Neural cell (in vitro differentiated cells): Measurements from ENCODE around the gene IGF2R. TPM values are rescaled to one million over a fixed set of nuclear protein-coding genes. Genes with fewer than 3 reads are reported as not detected.

Source experiments
- H2AFZ ChIP-seq: fragments of 200-600, 300-800 bp; sonication (generic), shearing (Covaris generic); 2 replicates; pipeline ENCODE4 v1.6.0; 2014; ENCODE audit warnings: low read depth, mild to moderate bottlenecking, antibody characterized with exemption, low read length, moderate library complexity
- H3F3A ChIP-seq: fragments of 200-600 bp; shearing (Covaris generic); 2 replicates; pipeline ENCODE4 v1.6.1; 2016; ENCODE audit warnings: mild to moderate bottlenecking, moderate library complexity, mixed read lengths, antibody characterized with exemption, low read length; ENCODE audit not compliant: insufficient read depth, poor library complexity, severe bottlenecking
- H3K27ac ChIP-seq: fragments of 200-600, 300-800 bp; sonication (generic), shearing (Covaris generic); 2 replicates; pipeline ENCODE4 v1.5.1; 2014; ENCODE audit warnings: mild to moderate bottlenecking, low read length, moderate library complexity
- H3K27me3 ChIP-seq: fragments of 300-800, 200-600 bp; sonication (generic), shearing (Covaris generic); 2 replicates; pipeline ENCODE4 v1.6.0; 2014; ENCODE audit warnings: mild to moderate bottlenecking, low read depth, low read length, moderate library complexity; ENCODE audit not compliant: insufficient read depth
- H3K36me3 ChIP-seq: fragments of 300-800, 200-600 bp; sonication (generic), shearing (Covaris generic); 2 replicates; pipeline ENCODE4 v1.5.1; 2014; ENCODE audit warnings: mild to moderate bottlenecking, antibody characterized with exemption, low read length, moderate library complexity; ENCODE audit not compliant: insufficient read depth
- H3K4me2 ChIP-seq: fragments of 300-800, 200-600 bp; sonication (generic), shearing (Covaris generic); 2 replicates; pipeline ENCODE4 v1.6.0; 2014; ENCODE audit warnings: mild to moderate bottlenecking, low read length
- H3K4me3 ChIP-seq: fragments of 300-800, 200-600 bp; sonication (generic), shearing (Covaris generic); 2 replicates; pipeline ENCODE4 v1.5.1; 2014; ENCODE audit warnings: mild to moderate bottlenecking, low read length, moderate library complexity
- H3K79me2 ChIP-seq: fragments of 200-600 bp; shearing (Covaris generic); replicated peaks from 2 replicates; pipeline ENCODE4 v1.6.0; 2014; ENCODE audit warnings: mild to moderate bottlenecking, low read length, moderate library complexity; ENCODE audit not compliant: insufficient read depth
- H3K9ac ChIP-seq: fragments of 300-800, 200-600 bp; sonication (generic), shearing (Covaris generic); 2 replicates; pipeline ENCODE4 v1.6.1; 2016; ENCODE audit warnings: mild to moderate bottlenecking, low read length, mixed read lengths
- H3K9me2 ChIP-seq: fragments of 200-600 bp; shearing (Covaris generic); 2 replicates; pipeline ENCODE4 v1.6.1; 2016; ENCODE audit warnings: mild to moderate bottlenecking, low read length, mixed read lengths; ENCODE audit not compliant: insufficient read depth
- H3K9me3 ChIP-seq: fragments of 200-600, 300-800 bp; sonication (generic), shearing (Covaris generic); 2 replicates; pipeline ENCODE4 v1.6.1; 2016; ENCODE audit warnings: mild to moderate bottlenecking, mixed run types, low read length, moderate library complexity, mixed read lengths
- H4K20me1 ChIP-seq: fragments of 200-600 bp; shearing (Covaris generic); 2 replicates; pipeline ENCODE4 v1.6.1; 2016; ENCODE audit warnings: mild to moderate bottlenecking, mixed run types; ENCODE audit not compliant: insufficient read depth
- EP300 ChIP-seq: fragments of 450-650 bp; conservative IDR thresholded peaks from 2 replicates; pipeline ENCODE4 v1.6.1; 2014; ENCODE audit warnings: antibody characterized with exemption, mild to moderate bottlenecking, moderate library complexity; ENCODE audit not compliant: poor library complexity, severe bottlenecking
- EZH2 ChIP-seq: fragments of 200-600, 300-800 bp; shearing (Covaris generic), sonication (generic); IDR thresholded peaks from 2 replicates; pipeline ENCODE4 v1.6.1; 2014; ENCODE audit warnings: antibody characterized with exemption, low read length, borderline replicate concordance, mild to moderate bottlenecking; ENCODE audit not compliant: insufficient read depth, poor library complexity, severe bottlenecking
- MXI1 ChIP-seq: fragments of 450-650 bp; conservative IDR thresholded peaks from 2 replicates; pipeline ENCODE4 v1.6.1; 2014; ENCODE audit warnings: antibody characterized with exemption, mild to moderate bottlenecking; ENCODE audit not compliant: poor library complexity, severe bottlenecking
- POLR2AphosphoS5 ChIP-seq: IDR thresholded peaks from 2 replicates; pipeline ENCODE4 v1.6.1; 2012
- RAD21 ChIP-seq: fragments of 450-650 bp; conservative IDR thresholded peaks from 2 replicates; pipeline ENCODE4 v1.6.1; 2014; ENCODE audit warnings: antibody characterized with exemption, mild to moderate bottlenecking, moderate library complexity
- SMC3 ChIP-seq: fragments of 450-650 bp; conservative IDR thresholded peaks from 2 replicates; pipeline ENCODE4 v1.6.1; 2014; ENCODE audit warnings: antibody characterized with exemption, mild to moderate bottlenecking, moderate library complexity; ENCODE audit not compliant: poor library complexity
- TAF1 ChIP-seq: IDR thresholded peaks from 2 replicates; pipeline ENCODE4 v1.6.1; 2012; ENCODE audit warnings: low read depth
- polyA plus RNA-seq: library from polyadenylated mRNA; depleted of rRNA; stranded (reverse); fragments of >200 nt; gene quantifications from 2 replicates; pipeline ENCODE4 v1.2.3, GENCODE V29; 2014
- TF ChIP-seq, protein P1 (sequence below): fragments of 450-650 bp; IDR thresholded peaks from 2 replicates; pipeline ENCODE4 v1.5.1; 2014; ENCODE audit warnings: antibody characterized with exemption, mild to moderate bottlenecking, moderate library complexity; ENCODE audit not compliant: poor library complexity, severe bottlenecking
- TF ChIP-seq, protein P2 (sequence below): IDR thresholded peaks from 2 replicates; pipeline ENCODE4 v1.6.1; 2012; ENCODE audit warnings: borderline replicate concordance

Gene IGF2R
- polyA plus RNA-seq, 1 donor from 2014 or later = 15.0 TPM

DNA sequence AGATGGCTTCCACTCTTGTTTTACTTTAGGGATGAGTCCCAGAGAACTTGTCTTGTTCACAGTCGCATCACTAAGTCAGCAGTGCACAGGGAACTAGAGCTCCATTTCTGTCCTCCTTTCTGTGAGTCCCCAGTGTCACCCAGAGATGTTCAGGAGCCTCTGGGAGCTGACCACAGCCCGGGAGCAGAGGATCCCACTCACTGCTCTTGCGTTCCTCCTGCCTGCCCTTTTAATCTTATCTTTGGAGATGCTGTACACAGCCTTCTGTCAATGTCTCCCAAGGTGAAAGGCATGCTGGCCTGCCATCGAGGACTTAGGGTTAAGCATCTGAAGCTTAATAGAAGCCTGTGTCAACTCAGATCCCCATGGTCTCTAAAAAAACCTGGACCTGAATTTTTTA, 71.2 kb downstream of the IGF2R start:
- no peak overlapping the region for H3K27ac ChIP-seq
- no peak overlapping the region for H2AFZ ChIP-seq
- H3K4me3 ChIP-seq = no peak overlapping the region
- no peaks in the 10 kb centered on the region for H3K9me3 ChIP-seq
- H3K4me2 ChIP-seq = no peak overlapping the region
- no peaks in the 10 kb centered on the region for H3K9me2 ChIP-seq
- no peaks in the 10 kb centered on the region for H3F3A ChIP-seq
- no peaks in the 10 kb centered on the region for H3K27me3 ChIP-seq
- TF ChIP-seq EZH2 = no peak
- no peak for TF ChIP-seq TAF1
- no peak for TF ChIP-seq RAD21
- TF ChIP-seq, protein P1, sequence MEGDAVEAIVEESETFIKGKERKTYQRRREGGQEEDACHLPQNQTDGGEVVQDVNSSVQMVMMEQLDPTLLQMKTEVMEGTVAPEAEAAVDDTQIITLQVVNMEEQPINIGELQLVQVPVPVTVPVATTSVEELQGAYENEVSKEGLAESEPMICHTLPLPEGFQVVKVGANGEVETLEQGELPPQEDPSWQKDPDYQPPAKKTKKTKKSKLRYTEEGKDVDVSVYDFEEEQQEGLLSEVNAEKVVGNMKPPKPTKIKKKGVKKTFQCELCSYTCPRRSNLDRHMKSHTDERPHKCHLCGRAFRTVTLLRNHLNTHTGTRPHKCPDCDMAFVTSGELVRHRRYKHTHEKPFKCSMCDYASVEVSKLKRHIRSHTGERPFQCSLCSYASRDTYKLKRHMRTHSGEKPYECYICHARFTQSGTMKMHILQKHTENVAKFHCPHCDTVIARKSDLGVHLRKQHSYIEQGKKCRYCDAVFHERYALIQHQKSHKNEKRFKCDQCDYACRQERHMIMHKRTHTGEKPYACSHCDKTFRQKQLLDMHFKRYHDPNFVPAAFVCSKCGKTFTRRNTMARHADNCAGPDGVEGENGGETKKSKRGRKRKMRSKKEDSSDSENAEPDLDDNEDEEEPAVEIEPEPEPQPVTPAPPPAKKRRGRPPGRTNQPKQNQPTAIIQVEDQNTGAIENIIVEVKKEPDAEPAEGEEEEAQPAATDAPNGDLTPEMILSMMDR = no peak
- TF ChIP-seq SMC3 = no peak
- no peak overlapping the region for H3K9ac ChIP-seq
- no peaks in the 10 kb centered on the region for H3K79me2 ChIP-seq
- H3K36me3 ChIP-seq = peaks cover 9% of the 10 kb centered on the region
- no peaks in the 10 kb centered on the region for H4K20me1 ChIP-seq

DNA sequence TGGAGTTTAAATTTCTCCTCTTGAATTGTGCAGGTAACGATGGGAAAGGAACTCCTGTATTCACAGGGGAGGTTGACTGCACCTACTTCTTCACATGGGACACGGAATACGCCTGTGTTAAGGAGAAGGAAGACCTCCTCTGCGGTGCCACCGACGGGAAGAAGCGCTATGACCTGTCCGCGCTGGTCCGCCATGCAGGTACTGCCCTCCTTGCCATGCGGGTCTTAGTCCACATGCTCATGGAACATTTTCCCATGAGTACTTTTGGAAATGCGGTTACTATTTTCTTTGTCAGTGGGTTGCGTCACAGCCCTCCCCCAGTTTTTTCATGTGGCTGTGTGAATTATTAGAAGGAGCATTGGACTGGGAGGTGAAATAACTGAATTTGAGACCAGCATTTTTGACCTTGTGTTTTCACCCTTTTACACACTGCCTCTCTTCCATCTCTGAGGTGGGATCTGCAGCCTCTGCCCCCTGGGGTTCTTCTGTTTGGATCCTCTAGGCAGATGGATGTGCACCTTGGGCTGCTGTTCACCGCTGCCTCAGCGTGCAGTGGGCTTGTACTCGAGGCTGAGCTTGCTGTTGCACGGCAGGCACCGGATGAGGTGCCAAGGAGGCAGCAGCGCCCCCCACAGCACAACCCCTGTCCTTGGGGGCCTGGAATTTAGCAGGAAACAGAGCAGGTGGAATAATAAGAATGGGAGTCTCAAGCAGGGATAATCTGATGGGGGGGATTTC, 71.8 kb downstream of the IGF2R start:
- Histone ChIP-seq H3K9me2 (no peaks in the 10 kb centered on the region), H3F3A (no peaks in the 10 kb centered on the region), H4K20me1 (no peaks in the 10 kb centered on the region), H3K27ac (no peak overlapping the region), H3K36me3 (peaks cover 9% of the 10 kb centered on the region), H3K27me3 (no peaks in the 10 kb centered on the region), H3K4me2 (no peak overlapping the region), H3K79me2 (no peaks in the 10 kb centered on the region), H3K9me3 (no peaks in the 10 kb centered on the region), H3K9ac (no peak overlapping the region), H2AFZ (no peak overlapping the region), H3K4me3 (no peak overlapping the region)
- no peak for TF ChIP-seq RAD21
- TF ChIP-seq MXI1 = no peak
- no peak for TF ChIP-seq EZH2
- TF ChIP-seq POLR2AphosphoS5 = no peak
- TF ChIP-seq, protein P2, sequence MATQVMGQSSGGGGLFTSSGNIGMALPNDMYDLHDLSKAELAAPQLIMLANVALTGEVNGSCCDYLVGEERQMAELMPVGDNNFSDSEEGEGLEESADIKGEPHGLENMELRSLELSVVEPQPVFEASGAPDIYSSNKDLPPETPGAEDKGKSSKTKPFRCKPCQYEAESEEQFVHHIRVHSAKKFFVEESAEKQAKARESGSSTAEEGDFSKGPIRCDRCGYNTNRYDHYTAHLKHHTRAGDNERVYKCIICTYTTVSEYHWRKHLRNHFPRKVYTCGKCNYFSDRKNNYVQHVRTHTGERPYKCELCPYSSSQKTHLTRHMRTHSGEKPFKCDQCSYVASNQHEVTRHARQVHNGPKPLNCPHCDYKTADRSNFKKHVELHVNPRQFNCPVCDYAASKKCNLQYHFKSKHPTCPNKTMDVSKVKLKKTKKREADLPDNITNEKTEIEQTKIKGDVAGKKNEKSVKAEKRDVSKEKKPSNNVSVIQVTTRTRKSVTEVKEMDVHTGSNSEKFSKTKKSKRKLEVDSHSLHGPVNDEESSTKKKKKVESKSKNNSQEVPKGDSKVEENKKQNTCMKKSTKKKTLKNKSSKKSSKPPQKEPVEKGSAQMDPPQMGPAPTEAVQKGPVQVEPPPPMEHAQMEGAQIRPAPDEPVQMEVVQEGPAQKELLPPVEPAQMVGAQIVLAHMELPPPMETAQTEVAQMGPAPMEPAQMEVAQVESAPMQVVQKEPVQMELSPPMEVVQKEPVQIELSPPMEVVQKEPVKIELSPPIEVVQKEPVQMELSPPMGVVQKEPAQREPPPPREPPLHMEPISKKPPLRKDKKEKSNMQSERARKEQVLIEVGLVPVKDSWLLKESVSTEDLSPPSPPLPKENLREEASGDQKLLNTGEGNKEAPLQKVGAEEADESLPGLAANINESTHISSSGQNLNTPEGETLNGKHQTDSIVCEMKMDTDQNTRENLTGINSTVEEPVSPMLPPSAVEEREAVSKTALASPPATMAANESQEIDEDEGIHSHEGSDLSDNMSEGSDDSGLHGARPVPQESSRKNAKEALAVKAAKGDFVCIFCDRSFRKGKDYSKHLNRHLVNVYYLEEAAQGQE = no peak

DNA sequence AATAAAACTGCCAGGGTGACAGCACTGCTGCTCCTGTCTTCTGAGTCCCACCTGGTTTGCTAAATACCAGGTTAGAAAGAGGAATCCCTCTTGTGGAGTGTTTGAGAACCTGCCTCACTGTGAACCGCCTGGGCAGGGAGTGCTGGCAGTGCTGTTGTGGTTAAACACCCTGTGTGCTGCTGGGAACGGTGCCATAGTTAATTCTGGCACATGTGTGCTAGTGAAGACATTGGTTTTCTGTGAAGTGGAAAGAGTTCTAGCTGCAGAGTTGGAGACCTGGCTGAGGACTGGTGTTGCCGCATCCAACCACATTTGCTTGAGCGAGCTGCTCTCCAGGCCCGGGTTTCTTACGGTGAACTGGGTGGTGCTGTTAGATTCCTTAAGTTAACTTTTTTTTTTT, 72.7 kb downstream of the IGF2R start:
- H3K9me3 ChIP-seq = no peaks in the 10 kb centered on the region
- no peaks in the 10 kb centered on the region for H4K20me1 ChIP-seq
- H3K9ac ChIP-seq = no peak overlapping the region
- TF ChIP-seq EZH2 = no peak
- TF ChIP-seq POLR2AphosphoS5 = no peak
- no peak for TF ChIP-seq SMC3
- no peak for TF ChIP-seq TAF1
- TF ChIP-seq, protein P1 = no peak
- TF ChIP-seq EP300 = no peak
- TF ChIP-seq RAD21 = no peak
- TF ChIP-seq MXI1 = no peak
- TF ChIP-seq, protein P2 = no peak
- no peaks in the 10 kb centered on the region for H3K79me2 ChIP-seq
- no peaks in the 10 kb centered on the region for H3K9me2 ChIP-seq
- no peak overlapping the region for H3K4me2 ChIP-seq
- no peak overlapping the region for H2AFZ ChIP-seq
- no peak overlapping the region for H3K4me3 ChIP-seq
- H3K27ac ChIP-seq = no peak overlapping the region
- no peaks in the 10 kb centered on the region for H3K27me3 ChIP-seq
- H3F3A ChIP-seq = no peaks in the 10 kb centered on the region
- H3K36me3 ChIP-seq = peaks cover 9% of the 10 kb centered on the region
